MM.1S (cell line): ENCODE data around the gene CA5A.

Experiments
- DNase-seq: peaks from one replicate; pipeline ENCODE4 v3.0.0-alpha.2; 2015
- H2AFZ ChIP-seq: fragments of 300-600 bp; sonication (generic); 2 replicates; pipeline ENCODE4 v1.6.0; 2016; ENCODE audit warnings: antibody characterized with exemption, low read length
- H3F3A ChIP-seq: fragments of 300-600 bp; sonication (generic); 2 replicates; pipeline ENCODE4 v1.6.1; 2016; ENCODE audit warnings: mild to moderate bottlenecking, antibody characterized with exemption, low read length, moderate library complexity, mixed read lengths; ENCODE audit not compliant: insufficient read depth
- H3K27ac ChIP-seq: fragments of 300-600 bp; sonication (generic); 2 replicates; pipeline ENCODE4 v1.5.1; 2016; ENCODE audit warnings: mild to moderate bottlenecking, low read length
- H3K27me3 ChIP-seq: fragments of 300-600 bp; sonication (generic); replicated peaks from 2 replicates; pipeline ENCODE4 v1.6.0; 2016; ENCODE audit warnings: low read length; ENCODE audit not compliant: insufficient read depth
- H3K36me3 ChIP-seq: fragments of 300-600 bp; sonication (generic); replicated peaks from 2 replicates; pipeline ENCODE4 v1.6.1; 2016; ENCODE audit warnings: mild to moderate bottlenecking, low read length, mixed read lengths; ENCODE audit not compliant: insufficient read depth
- H3K4me1 ChIP-seq: fragments of 300-600 bp; sonication (generic); 2 replicates; pipeline ENCODE4 v1.6.1; 2016; ENCODE audit warnings: low read length, mixed read lengths
- H3K4me2 ChIP-seq: fragments of 300-600 bp; sonication (generic); 2 replicates; pipeline ENCODE4 v1.6.0; 2016; ENCODE audit warnings: low read depth, low read length
- H3K4me3 ChIP-seq: fragments of 300-600 bp; sonication (generic); 2 replicates; pipeline ENCODE4 v1.5.1; 2016; ENCODE audit warnings: low read length, mixed read lengths
- H3K79me2 ChIP-seq: fragments of 300-600 bp; sonication (generic); 2 replicates; pipeline ENCODE4 v1.6.1; 2016; ENCODE audit warnings: mixed run types, low read length, mixed read lengths
- H3K9ac ChIP-seq: fragments of 300-600 bp; sonication (generic); 2 replicates; pipeline ENCODE4 v1.6.1; 2016; ENCODE audit warnings: low read length, mixed read lengths
- H3K9me2 ChIP-seq: fragments of 300-600 bp; sonication (generic); replicated peaks from 2 replicates; pipeline ENCODE4 v1.6.1; 2016; ENCODE audit warnings: mild to moderate bottlenecking, low read length, mixed read lengths; ENCODE audit not compliant: insufficient read depth
- H3K9me3 ChIP-seq: fragments of 300-600 bp; sonication (generic); replicated peaks from 2 replicates; pipeline ENCODE4 v1.6.1; 2016; ENCODE audit warnings: mild to moderate bottlenecking, low read length, mixed read lengths; ENCODE audit not compliant: insufficient read depth
- H4K20me1 ChIP-seq: fragments of 300-600 bp; sonication (generic); 2 replicates; pipeline ENCODE4 v1.6.1; 2016; ENCODE audit warnings: mild to moderate bottlenecking, low read length, moderate library complexity, mixed read lengths; ENCODE audit not compliant: insufficient read depth
- EZH2 ChIP-seq: fragments of 300-600 bp; sonication (generic); optimal IDR thresholded peaks from 2 replicates; pipeline ENCODE3; 2017; ENCODE audit warnings: low read depth, mild to moderate bottlenecking, antibody characterized with exemption, low read length, mixed read lengths
- EZH2phosphoT487 ChIP-seq: fragments of 300-600 bp; sonication (generic); IDR thresholded peaks from 2 replicates; pipeline ENCODE4 v1.6.1; 2018; ENCODE audit warnings: antibody characterized with exemption, low read length
- TF ChIP-seq, protein P1 (sequence below): fragments of 300-600 bp; sonication (generic); IDR thresholded peaks from 2 replicates; pipeline ENCODE4 v1.5.1; 2016; ENCODE audit warnings: antibody characterized with exemption, low read length, mixed read lengths

Gene CA5A

GRCh38 chr16:87948735-87949070 is 12.4 kb upstream of the CA5A start:
- H3K27ac ChIP-seq: no peak overlapping the region
- TF ChIP-seq, protein P1, sequence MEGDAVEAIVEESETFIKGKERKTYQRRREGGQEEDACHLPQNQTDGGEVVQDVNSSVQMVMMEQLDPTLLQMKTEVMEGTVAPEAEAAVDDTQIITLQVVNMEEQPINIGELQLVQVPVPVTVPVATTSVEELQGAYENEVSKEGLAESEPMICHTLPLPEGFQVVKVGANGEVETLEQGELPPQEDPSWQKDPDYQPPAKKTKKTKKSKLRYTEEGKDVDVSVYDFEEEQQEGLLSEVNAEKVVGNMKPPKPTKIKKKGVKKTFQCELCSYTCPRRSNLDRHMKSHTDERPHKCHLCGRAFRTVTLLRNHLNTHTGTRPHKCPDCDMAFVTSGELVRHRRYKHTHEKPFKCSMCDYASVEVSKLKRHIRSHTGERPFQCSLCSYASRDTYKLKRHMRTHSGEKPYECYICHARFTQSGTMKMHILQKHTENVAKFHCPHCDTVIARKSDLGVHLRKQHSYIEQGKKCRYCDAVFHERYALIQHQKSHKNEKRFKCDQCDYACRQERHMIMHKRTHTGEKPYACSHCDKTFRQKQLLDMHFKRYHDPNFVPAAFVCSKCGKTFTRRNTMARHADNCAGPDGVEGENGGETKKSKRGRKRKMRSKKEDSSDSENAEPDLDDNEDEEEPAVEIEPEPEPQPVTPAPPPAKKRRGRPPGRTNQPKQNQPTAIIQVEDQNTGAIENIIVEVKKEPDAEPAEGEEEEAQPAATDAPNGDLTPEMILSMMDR: no peak
- no peak for TF ChIP-seq EZH2
- TF ChIP-seq EZH2phosphoT487: no peak

GRCh38 chr16:87948119-87948545 is 11.8 kb upstream of the CA5A start:
- no peak overlapping the region for H3K9ac ChIP-seq
- H3K4me2 ChIP-seq: peak overlapping the region; percentile 12; the same call in 1 of the 2 replicates
- no peak for DNase-seq
- TF ChIP-seq, protein P1: no peak
- TF ChIP-seq EZH2: no peak
- TF ChIP-seq EZH2phosphoT487: no peak
- no peaks in the 10 kb centered on the region for H3K9me2 ChIP-seq
- peaks cover 15% of the 10 kb centered on the region for H3K79me2 ChIP-seq
- H4K20me1 ChIP-seq: no peaks in the 10 kb centered on the region
- H3K4me3 ChIP-seq: no peak overlapping the region
- H3K36me3 ChIP-seq: no peaks in the 10 kb centered on the region
- no peaks in the 10 kb centered on the region for H3K27me3 ChIP-seq
- H3F3A ChIP-seq: no peaks in the 10 kb centered on the region
- H2AFZ ChIP-seq: no peak overlapping the region
- no peak overlapping the region for H3K27ac ChIP-seq
- no peaks in the 10 kb centered on the region for H3K9me3 ChIP-seq
- no peaks in the 10 kb centered on the region for H3K4me1 ChIP-seq

More at GRCh38 chr16:87948735-87949070, 12.4 kb upstream of the CA5A start:
- H3K9me2 ChIP-seq: no peaks in the 10 kb centered on the region
- DNase-seq: no peak
- no peaks in the 10 kb centered on the region for H3K27me3 ChIP-seq
- no peak overlapping the region for H3K4me2 ChIP-seq
- H3K79me2 ChIP-seq: peaks cover 21% of the 10 kb centered on the region
- no peaks in the 10 kb centered on the region for H3K4me1 ChIP-seq
- H3K9ac ChIP-seq: no peak overlapping the region
- H4K20me1 ChIP-seq: no peaks in the 10 kb centered on the region
- H3K36me3 ChIP-seq: no peaks in the 10 kb centered on the region
- H3K9me3 ChIP-seq: no peaks in the 10 kb centered on the region
- no peak overlapping the region for H2AFZ ChIP-seq
- no peaks in the 10 kb centered on the region for H3F3A ChIP-seq
- no peak overlapping the region for H3K4me3 ChIP-seq

- no peaks in the 10 kb centered on the region for H3K4me1 ChIP-seq
- peaks cover 9% of the 10 kb centered on the region for H3K79me2 ChIP-seq
- no peaks in the 10 kb centered on the region for H3K9me2 ChIP-seq
- H3K27ac ChIP-seq: no peak overlapping the region
- peak overlapping the region; percentile 12; the same call in 1 of the 2 replicates for H3K4me2 ChIP-seq
- no peaks in the 10 kb centered on the region for H3K9me3 ChIP-seq
- no peak for DNase-seq
- no peaks in the 10 kb centered on the region for H3F3A ChIP-seq
- H3K4me3 ChIP-seq: no peak overlapping the region
- no peak overlapping the region for H2AFZ ChIP-seq
- H3K27me3 ChIP-seq: no peaks in the 10 kb centered on the region
- H4K20me1 ChIP-seq: no peaks in the 10 kb centered on the region
- H3K9ac ChIP-seq: no peak overlapping the region
- no peak for TF ChIP-seq EZH2
- TF ChIP-seq, protein P1: no peak
- TF ChIP-seq EZH2phosphoT487: no peak
- H3K36me3 ChIP-seq: no peaks in the 10 kb centered on the region
Measured at GRCh38 chr16:87947356-87948118, 11.2 kb upstream of the CA5A start.
